ENCODE data around the gene RFC2. TPM values are rescaled to one million over a fixed set of nuclear protein-coding genes. Genes with fewer than 3 reads are reported as not detected.

RFC2 gene
- total and polyA plus RNA-seq, 8 donors: 17.0 to 48.1 (median 37.7) TPM

GRCh38 chr7:74271742-74272141, 17.5 kb upstream of the RFC2 start:
- Histone ChIP-seq H3K4me3 (no peak overlapping the region), H3K9me3 (no peaks in the 10 kb centered on the region), H3K36me3 (no peaks in the 10 kb centered on the region), H3K4me1 (peaks cover 0 to 40% of the 10 kb centered on the region in 2 donors), H3K27me3 (no peaks in the 10 kb centered on the region), H3K27ac (peak overlapping the region; percentile 75 to 88)
- ATAC-seq (no peak), DNase-seq (no peak)
- intact Hi-C loops (cut with DNase I): no loop called here
- no peak for TF ChIP-seq CTCF (IDR thresholded peaks at IDR 0.05)

- ATAC-seq (peak; percentile 63), DNase-seq (peak; percentile 55 to 84 (median 74))
- no peak for TF ChIP-seq CTCF (IDR thresholded peaks at IDR 0.05)
- H3K27me3 ChIP-seq: no peaks in the 10 kb centered on the region
- peak overlapping the region; percentile 45 to 49 for H3K4me3 ChIP-seq
- peaks cover 0 to 40% of the 10 kb centered on the region in 2 donors for H3K4me1 ChIP-seq
- peak overlapping the region in 1 of 2 donors; percentile 28 for H3K27ac ChIP-seq
- no peaks in the 10 kb centered on the region for H3K9me3 ChIP-seq
- intact Hi-C loops (cut with DNase I): no loop called here
- H3K36me3 ChIP-seq: no peaks in the 10 kb centered on the region
Measured at GRCh38 chr7:74269757-74270277, 15.6 kb upstream of the RFC2 start.

GRCh38 chr7:74267756-74268565, 13.8 kb upstream of the RFC2 start:
- no peak for DNase-seq
- intact Hi-C loops (cut with DNase I): no loop called here
- ATAC-seq: no peak
- Histone ChIP-seq H3K36me3 (no peaks in the 10 kb centered on the region), H3K27ac (no peak overlapping the region), H3K4me1 (peaks cover 0 to 31% of the 10 kb centered on the region in 2 donors), H3K9me3 (no peaks in the 10 kb centered on the region), H3K4me3 (no peak overlapping the region), H3K27me3 (no peaks in the 10 kb centered on the region)
- no peak for TF ChIP-seq CTCF (IDR thresholded peaks at IDR 0.05)

GRCh38 chr7:74266191-74266963, 12.2 kb upstream of the RFC2 start:
- ATAC-seq (no peak), DNase-seq (no peak)
- Histone ChIP-seq H3K27ac (no peak overlapping the region), H3K4me3 (no peak overlapping the region), H3K4me1 (peaks cover 0 to 16% of the 10 kb centered on the region in 2 donors), H3K27me3 (no peaks in the 10 kb centered on the region), H3K9me3 (no peaks in the 10 kb centered on the region), H3K36me3 (no peaks in the 10 kb centered on the region)
- intact Hi-C loops (cut with DNase I): no loop called here
- TF ChIP-seq CTCF (IDR thresholded peaks at IDR 0.05): no peak

Data from left lung (tissue), 10 donors.